T-helper 1 cell treated with Interleukin-12 subunit alpha and Interleukin-12 subunit beta and Interleukin-4 antibody, amounts not matched to agents 30 ng/mL and 1 ng/mL, for 36 hours (primary cell): ENCODE measurements around the gene NACC2. TPM values are rescaled to one million over a fixed set of nuclear protein-coding genes. Genes with fewer than 3 reads are reported as not detected.

ENCODE experiments used
- intact Hi-C: fragments of 100-400 bp; cut with micrococcal nuclease; formaldehyde crosslinking; loops from one replicate; pipeline ENCODE4 v1.15.1; 2024
- total RNA-seq: library from RNA; stranded (reverse); gene quantifications from 2 replicates; pipeline ENCODE4 v1.2.3, GENCODE V29; 2022

NACC2 gene
- total RNA-seq, 1 donor from 2014 or later, result 3.7 TPM

- intact Hi-C loops, result no loop called here
These were observed 69.6 kb downstream of the NACC2 start for GRCh38 chr9:136025481-136025880.

- intact Hi-C loops, result no loop called here
These were observed 70.3 kb downstream of the NACC2 start for GRCh38 chr9:136024696-136025316.

DNA sequence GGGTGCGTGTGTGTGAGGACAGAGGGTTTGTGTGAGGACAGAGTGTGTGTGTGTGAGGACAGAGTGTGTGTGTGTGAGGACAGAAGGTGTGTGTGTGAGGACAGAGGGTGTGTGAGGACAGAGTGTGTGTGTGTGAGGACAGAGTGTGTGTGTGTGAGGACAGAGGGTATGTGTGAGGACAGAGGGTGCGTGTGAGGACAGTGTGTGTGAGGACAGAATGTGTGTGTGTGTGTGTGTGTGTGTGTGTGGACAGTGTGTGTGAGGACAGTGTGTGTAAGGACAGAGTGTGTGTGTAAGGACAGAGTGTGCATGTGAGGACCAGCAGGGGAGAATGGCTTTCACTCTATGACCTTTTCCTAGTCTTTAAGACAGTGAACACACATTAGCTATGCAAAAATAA is 70.8 kb downstream of the NACC2 start:
- intact Hi-C loops, result no loop called here

DNA sequence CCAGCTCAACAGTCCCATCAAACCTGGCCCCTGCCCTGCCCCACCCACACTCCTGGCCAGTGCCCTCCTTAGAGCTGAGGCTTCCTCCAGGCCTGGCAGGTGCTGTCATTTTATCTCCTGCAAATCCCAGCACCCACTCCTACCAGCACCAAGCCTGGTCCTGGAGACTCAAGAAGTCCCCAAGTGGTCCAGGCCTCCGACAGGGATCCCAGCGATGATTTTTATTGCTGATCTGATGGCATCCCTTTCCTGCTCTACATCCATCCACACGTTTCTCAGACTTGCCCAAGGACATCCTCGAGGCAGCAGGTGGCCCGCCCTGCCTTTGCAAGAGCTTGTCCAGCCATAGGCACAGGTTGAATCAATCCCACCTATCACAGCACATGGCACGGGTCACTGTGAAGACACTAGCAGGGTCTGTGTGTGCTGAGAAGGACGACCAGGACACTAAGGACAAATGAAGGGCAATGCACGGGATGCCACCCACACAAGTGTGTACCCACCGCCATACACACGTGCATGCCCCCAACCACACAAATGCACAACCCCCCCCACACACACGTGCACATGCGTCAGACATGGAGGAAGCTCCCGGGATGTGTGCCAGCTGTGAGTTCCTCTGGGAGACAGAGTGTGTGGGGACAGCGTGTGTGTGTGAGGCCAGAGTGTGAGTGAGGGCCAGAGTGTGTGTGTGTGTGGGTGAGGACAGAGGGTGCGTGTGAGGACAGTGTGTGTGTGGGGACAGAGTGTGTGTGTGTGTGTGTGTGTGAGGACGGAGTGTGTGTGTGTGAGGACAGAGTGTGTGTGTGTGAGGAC is 71.5 kb downstream of the NACC2 start:
- intact Hi-C loops, result no loop called here

DNA sequence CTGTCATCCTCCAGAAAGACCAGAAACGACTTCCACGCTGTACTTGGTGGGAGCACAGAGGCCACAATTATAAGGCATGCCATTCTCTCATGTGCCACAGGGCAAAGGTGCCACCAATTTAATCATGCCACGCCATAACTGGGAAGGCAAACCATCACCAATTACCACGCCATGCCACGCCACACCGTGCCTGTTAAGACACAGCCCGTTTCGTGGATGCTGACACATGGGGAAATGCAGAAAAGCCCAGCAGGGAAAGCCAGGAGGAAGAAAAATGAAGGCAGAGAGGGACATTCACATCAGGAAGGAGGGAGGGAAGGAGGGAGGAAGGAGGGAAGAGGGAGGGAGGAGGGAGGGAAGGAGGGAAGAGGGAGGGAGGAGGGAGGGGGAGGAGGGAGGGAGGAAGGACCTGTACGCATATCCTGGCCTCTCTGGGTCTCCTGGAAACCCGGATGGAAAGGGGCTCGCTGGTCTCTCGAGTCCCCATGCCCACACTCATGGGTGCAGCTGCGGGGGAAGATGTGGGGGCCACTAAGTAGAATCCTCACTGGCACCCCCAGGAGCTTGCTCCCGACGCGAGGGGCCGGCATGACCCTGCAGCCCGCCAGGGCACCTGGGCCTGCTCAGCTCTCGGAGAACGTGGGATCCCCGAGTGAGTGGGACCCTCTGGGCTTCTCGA is 72.2 kb downstream of the NACC2 start:
- intact Hi-C loops, result no loop called here

- intact Hi-C loops, result no loop called here
These were observed 73.0 kb downstream of the NACC2 start for GRCh38 chr9:136021872-136022681.

- intact Hi-C loops, result no loop called here
These were observed 73.8 kb downstream of the NACC2 start for GRCh38 chr9:136021171-136021871.

- intact Hi-C loops, result no loop called here
These were observed 74.4 kb downstream of the NACC2 start for GRCh38 chr9:136020671-136021070.

DNA sequence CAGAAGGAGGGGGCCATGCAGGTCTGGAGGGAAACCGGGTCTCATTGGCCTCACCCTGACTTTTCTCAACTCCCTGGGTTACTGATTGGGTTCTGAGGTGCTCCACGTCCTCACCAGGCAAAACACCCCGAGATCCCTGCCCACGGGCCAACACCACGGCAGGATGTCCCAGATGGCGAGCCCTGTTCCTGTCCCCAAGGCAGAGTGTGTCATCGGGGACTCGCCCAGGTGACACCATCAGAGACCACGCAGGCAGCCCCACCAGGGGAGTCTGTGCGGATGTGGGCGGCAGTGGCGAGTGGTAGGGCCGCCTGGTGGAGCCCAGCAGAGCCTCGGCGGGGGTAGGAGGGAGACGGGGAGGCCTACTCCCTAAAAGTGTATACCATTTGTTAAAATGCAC is 74.9 kb downstream of the NACC2 start:
- intact Hi-C loops, result no loop called here

- intact Hi-C loops, result no loop called here
These were observed 75.4 kb downstream of the NACC2 start for GRCh38 chr9:136019681-136020060.

- intact Hi-C loops, result no loop called here
These were observed 75.9 kb downstream of the NACC2 start for GRCh38 chr9:136019041-136019680.

GRCh38 chr9:136018257-136019031 is 76.6 kb downstream of the NACC2 start:
- intact Hi-C loops, result no loop called here

- intact Hi-C loops, result no loop called here
These were observed 77.5 kb downstream of the NACC2 start for GRCh38 chr9:136017289-136018190.

DNA sequence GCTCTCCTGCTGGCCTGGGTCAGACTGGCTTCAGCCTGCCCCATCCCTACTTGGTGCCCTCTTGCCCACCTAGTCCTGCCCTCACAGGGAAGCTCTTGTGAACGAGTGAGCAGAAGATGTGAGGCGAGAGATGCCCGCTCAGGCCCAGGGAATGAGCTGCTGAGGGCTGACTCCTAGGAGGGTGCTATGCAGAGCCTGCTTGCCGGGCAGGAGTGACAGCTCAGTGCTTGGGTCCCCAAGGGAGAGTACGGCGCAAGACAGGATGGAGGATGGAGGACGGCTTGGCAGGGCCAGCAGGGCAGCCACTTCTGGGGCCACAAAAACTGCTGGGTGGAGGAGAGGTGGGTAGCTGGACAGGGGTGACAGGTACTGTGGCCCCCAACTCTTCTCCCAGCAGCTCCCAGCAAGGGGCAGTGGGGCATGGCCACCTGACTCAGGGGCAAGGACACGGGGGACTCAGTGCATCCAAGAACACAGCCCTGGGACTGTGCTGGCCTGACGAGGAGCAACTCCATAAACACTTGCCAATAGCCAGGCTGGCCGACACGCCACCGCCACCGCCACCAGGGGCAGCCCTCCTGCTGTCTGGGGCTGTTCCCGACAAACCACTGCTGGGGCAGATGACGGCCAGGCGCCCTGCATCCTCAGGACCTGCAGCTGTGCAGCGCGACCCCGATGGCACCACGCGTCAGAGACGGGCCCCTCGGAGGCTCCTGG is 78.4 kb downstream of the NACC2 start:
- intact Hi-C loops, result no loop called here

DNA sequence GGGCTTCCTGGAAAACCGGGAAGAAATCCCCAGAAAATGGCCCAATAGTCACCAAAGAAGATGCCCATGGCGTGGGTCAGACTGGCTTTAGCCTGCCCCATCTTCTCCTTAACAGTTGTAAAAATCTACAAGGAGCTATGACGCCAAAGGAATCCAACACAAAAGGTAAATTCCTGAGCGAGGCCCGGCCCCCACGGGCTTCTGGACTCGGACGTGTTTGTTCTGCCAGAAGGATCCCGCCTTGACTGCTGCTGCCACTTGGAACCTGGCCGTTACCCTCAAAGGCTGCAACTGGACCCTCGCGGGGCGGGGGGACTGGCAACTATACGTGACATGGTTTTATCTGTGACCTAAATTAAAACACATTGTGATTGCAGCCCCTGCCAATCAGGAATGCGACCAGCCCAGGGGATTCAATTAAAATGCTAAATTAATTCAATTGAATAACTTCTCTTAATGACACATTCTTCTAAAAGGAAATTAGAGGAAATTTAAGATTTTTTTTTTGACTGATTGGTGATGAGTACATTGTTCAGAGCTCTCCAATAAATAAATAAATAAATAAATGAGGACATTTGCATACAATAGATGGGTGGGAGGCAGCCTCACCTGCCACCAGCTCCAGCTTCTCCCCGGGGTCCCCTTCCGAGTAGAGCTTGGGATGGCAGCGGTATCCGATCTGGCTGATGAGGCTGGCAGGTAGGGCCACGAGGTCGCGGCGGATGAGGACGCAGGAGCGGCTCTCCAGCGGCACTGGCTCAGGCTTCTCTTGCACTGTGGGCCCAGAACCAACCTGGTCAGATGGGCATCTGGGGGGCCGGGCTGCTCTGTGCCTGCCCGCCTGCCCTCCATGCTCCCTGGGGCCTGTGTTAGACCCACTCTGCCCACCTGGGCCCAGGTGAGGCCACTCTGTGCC is 79.2 kb downstream of the NACC2 start:
- intact Hi-C loops, result no loop called here

DNA sequence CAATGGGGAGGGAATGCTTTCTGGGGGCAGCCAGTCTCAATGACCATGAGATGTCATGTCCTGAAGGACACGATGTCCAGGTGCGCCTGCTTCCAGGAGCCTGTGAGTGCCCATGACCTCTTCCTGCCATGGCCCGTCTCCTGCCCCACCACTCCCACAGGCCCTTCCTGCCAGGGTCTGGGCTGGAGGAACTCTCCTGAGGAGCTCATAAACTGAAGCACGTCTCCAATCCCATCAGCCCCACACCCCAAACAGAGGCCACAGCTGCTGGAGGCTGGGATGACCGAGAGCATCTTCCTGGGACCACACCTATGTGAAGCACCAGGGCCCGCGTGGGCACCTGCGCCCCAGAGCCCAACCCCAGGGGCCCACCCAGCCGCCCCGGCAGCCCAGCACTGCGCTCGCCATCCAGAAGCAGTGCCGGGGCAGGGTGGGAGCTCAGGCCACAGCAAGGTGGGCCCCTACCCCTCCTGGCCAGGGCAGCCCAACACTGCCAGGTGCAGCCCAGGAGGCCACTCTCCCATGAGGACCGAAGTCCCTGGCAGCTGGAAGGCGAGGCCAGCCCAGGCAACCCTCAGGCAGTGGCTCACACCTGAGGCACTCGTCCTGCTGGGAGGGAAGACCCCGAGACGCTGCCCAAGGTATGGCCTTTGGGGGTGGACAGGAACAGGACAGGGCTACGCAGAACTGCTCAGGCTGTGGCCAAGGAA is 80.0 kb downstream of the NACC2 start:
- intact Hi-C loops, result no loop called here
